Pancreas (tissue), 10 donors: ENCODE results near the gene TRIM71. TPM values are rescaled to one million over a fixed set of nuclear protein-coding genes. Genes with fewer than 3 reads are reported as not detected.

Experiments used
- ATAC-seq, 4 donors: fragments of 200-7000 bp; cut with Tn5 transposase; one replicate each; pipeline versions ENCODE4 v1.8.0 to v1.9.1; 2020; ENCODE audit warnings: mild to moderate bottlenecking in 4 of 4, moderate library complexity in 4 of 4
- DNase-seq, 6 donors: peaks; one replicate each; pipeline ENCODE4 v3.0.0-alpha.2; 2020
- FAIRE-seq: peaks from 2 replicates; lab custom pipeline; 2012; peaks lifted over from hg19 to GRCh38; lab: Jason Lieb, UNC
- H3K27ac ChIP-seq, 4 donors: fragments of 200-600 bp; sonication (generic); 1 replicate in 3 of 4; 2 replicates in 1 of 4; pipeline versions ENCODE4 v1.5.0 to v1.8.0; 2020
- H3K27me3 ChIP-seq, 4 donors: fragments of 200-600 bp; one replicate each; pipeline ENCODE4 v1.8.0; 2021
- H3K36me3 ChIP-seq, 3 donors: fragments of 200-600 bp; sonication (generic) in 1 of 3; one replicate each; pipeline versions ENCODE4 v1.5.0 to v1.8.0; 2020 to 2021
- H3K4me1 ChIP-seq, 3 donors: fragments of 200-600 bp; one replicate each; pipeline ENCODE4 v1.8.0; 2021
- H3K4me3 ChIP-seq, 4 donors: fragments of 200-600 bp; sonication (generic) in 2 of 4; one replicate each; pipeline versions ENCODE4 v1.5.0 to v1.8.0; 2020 to 2021
- H3K9me3 ChIP-seq, 4 donors: fragments of 200-600 bp; one replicate each; pipeline ENCODE4 v1.8.0; 2021
- WGBS, 2 donors: extraction: QIAGEN DNeasy Blood & Tissue Kit; methylation state at CpG; one replicate each; pipeline ENCODE4 v1.1.7; 2013; 5-methylcytosine and 5-hydroxymethylcytosine counted together
- intact Hi-C, 3 donors: fragments of 100-400 bp; cut with DNase I; formaldehyde crosslinking; loops; one replicate each; pipeline versions ENCODE4 v1.11.1 to v1.14.2; 2022
- polyA plus RNA-seq, 2 donors: library from polyadenylated mRNA; stranded (reverse); fragments of 200-250 nt; gene quantifications; one replicate each; pipeline ENCODE4 v1.2.3, GENCODE V29; 2013
- total RNA-seq, 6 donors: library from RNA; stranded (reverse); fragmentation: NEBNext Ultra II Directional in 4 of 6; extraction: Animal tissue kit (Norgen Biotek cat#: 25700) in 4 of 6; gene quantifications; one replicate each; pipeline versions ENCODE4 v1.2.1 to v1.2.4, GENCODE V29; 2021 to 2023
- TF ChIP-seq, protein P1 (sequence below), 4 donors: fragments of 200-600 bp; sonication (generic) in 3 of 4; IDR thresholded peaks; one replicate each; pipeline versions ENCODE4 v1.5.0 to v1.8.0; 2021; ENCODE audit warnings: antibody characterized with exemption in 4 of 4
- donor health status: healthy with polysubstance abuse.
- donor health status: DM: no; HTN: no; CAD: no; lungs with moderate emphysema.
- donor health status: DM: no; HTN: no; CAD: no.
- donor health status: control.
- donor health status: control.
- donor health status: Bipolar disorder and iron deficiency.
- donor health status: DM: yes; HTN: yes; CAD: no.
- donor health status: DM: no; HTN: no; CAD: no.
- donor health status: DM: no; HTN: no; CAD: no.
- donor health status: DM: yes; HTN: yes; CAD: no.

Gene TRIM71
- total and polyA plus RNA-seq, 8 donors: 0.02 to 0.28 (median 0.03) TPM; not detected in 5

DNA sequence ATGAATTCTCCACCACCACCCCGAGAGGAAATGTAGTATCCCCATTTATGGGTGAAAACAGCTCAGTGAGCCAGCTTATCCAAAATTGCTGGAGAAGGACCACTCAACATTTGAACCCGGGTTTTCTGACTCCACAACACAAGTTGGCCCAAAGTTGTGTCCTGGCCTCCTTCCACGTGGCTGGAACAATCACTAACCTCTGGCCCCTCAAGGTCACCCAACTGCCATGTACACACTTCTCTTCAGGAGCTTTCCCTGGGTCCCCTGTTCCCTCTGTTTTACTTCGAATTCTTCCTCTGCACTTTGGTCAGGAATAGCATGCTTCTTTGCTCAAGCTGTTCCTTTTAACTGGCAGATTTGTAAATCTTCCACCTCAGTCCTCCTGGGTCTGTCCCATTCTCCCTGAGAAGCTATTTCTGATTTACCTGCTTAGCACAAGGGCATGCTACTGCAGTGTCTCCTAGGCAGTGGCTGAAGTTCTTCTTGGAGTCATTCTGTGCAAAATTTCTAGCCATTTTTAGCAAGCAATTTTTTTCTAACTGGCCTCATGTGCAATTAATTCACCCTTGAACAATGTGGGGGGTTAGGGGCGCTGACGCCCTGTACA lies 39.2 kb downstream of the TRIM71 start:
- FAIRE-seq: no peak
- WGBS, 2 donors: 47 to 50% methylated on average over 6 of the region's 6 CpGs

GRCh38 chr3:32857921-32858320 lies 40.1 kb downstream of the TRIM71 start:
- FAIRE-seq: no peak
- H3K27me3 ChIP-seq: no peaks in the 10 kb centered on the region
- TF ChIP-seq, protein P1, sequence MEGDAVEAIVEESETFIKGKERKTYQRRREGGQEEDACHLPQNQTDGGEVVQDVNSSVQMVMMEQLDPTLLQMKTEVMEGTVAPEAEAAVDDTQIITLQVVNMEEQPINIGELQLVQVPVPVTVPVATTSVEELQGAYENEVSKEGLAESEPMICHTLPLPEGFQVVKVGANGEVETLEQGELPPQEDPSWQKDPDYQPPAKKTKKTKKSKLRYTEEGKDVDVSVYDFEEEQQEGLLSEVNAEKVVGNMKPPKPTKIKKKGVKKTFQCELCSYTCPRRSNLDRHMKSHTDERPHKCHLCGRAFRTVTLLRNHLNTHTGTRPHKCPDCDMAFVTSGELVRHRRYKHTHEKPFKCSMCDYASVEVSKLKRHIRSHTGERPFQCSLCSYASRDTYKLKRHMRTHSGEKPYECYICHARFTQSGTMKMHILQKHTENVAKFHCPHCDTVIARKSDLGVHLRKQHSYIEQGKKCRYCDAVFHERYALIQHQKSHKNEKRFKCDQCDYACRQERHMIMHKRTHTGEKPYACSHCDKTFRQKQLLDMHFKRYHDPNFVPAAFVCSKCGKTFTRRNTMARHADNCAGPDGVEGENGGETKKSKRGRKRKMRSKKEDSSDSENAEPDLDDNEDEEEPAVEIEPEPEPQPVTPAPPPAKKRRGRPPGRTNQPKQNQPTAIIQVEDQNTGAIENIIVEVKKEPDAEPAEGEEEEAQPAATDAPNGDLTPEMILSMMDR (IDR thresholded peaks at IDR 0.05): no peak
- H3K9me3 ChIP-seq: no peaks in the 10 kb centered on the region
- WGBS, 2 donors: 84 to 86% methylated on average over 6 of the region's 6 CpGs
- intact Hi-C loops: no loop called here
- H3K36me3 ChIP-seq: no peaks in the 10 kb centered on the region
- no peak for ATAC-seq
- no peaks in the 10 kb centered on the region for H3K4me1 ChIP-seq
- H3K4me3 ChIP-seq: no peak overlapping the region
- no peak for DNase-seq
- no peak overlapping the region for H3K27ac ChIP-seq

More for the DNA sequence above, 39.2 kb downstream of the TRIM71 start:
- Histone ChIP-seq H3K36me3 (no peaks in the 10 kb centered on the region), H3K4me3 (no peak overlapping the region), H3K9me3 (no peaks in the 10 kb centered on the region), H3K4me1 (no peaks in the 10 kb centered on the region), H3K27ac (no peak overlapping the region), H3K27me3 (no peaks in the 10 kb centered on the region)
- peak in 1 of 4 donors; percentile 29 for ATAC-seq
- no peak for DNase-seq
- TF ChIP-seq, protein P1 (IDR thresholded peaks at IDR 0.05): no peak
- intact Hi-C loops: no loop called here

DNA sequence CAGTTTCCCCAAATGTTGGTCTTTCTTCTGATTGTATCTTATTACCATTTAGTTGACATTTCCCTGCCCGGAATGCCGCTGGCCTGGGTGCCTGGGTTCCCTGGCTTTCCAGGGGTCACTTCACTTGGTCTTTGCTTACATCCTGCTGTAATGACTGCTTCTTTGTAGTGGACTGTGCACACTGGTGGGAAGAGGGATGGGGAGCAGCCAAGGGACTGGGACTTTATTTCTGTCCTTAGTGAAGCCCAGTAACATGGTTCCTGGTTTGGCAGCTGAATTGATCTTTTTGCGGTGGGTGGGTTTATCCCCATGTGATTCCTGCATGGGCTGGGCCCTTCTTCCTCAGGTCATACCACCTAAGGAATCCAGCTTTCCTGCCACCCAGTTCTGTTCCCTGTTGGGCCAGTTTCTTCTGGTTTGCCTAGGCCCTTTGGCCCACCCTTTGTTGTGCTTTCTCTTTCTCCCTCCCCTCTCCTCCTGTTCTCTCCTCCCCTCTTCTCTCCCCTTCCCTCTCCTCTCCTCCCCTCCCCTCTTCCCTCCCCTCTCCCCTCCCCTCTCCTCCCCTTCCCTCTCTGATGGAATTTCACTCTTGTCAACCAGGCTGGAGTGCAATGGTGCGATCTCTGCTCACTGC lies 41.9 kb downstream of the TRIM71 start:
- Histone ChIP-seq H3K27me3 (no peaks in the 10 kb centered on the region), H3K4me1 (no peaks in the 10 kb centered on the region), H3K36me3 (no peaks in the 10 kb centered on the region), H3K27ac (no peak overlapping the region), H3K4me3 (no peak overlapping the region), H3K9me3 (no peaks in the 10 kb centered on the region)
- intact Hi-C loops: no loop called here
- ATAC-seq (no peak), FAIRE-seq (no peak), DNase-seq (no peak)
- TF ChIP-seq, protein P1 (IDR thresholded peaks at IDR 0.05): no peak
- 95 to 98% methylated on average over 4 of the region's 4 CpGs for WGBS, 2 donors

- Histone ChIP-seq H3K4me3 (no peak overlapping the region), H3K27me3 (no peaks in the 10 kb centered on the region), H3K36me3 (no peaks in the 10 kb centered on the region), H3K9me3 (no peaks in the 10 kb centered on the region), H3K27ac (no peak overlapping the region), H3K4me1 (no peaks in the 10 kb centered on the region)
- 73 to 91% methylated on average over 4 of the region's 4 CpGs for WGBS, 2 donors
- no peak for ATAC-seq
- FAIRE-seq: no peak
- intact Hi-C loops: no loop called here
- DNase-seq: no peak
- TF ChIP-seq, protein P1 (IDR thresholded peaks at IDR 0.05): no peak
Observed at GRCh38 chr3:32860499-32860898, 42.7 kb downstream of the TRIM71 start.

- ATAC-seq: no peak
- TF ChIP-seq, protein P1 (IDR thresholded peaks at IDR 0.05): no peak
- no peak for DNase-seq
- intact Hi-C loops: no loop called here
- H3K9me3 ChIP-seq: no peaks in the 10 kb centered on the region
- no peak overlapping the region for H3K4me3 ChIP-seq
- H3K4me1 ChIP-seq: no peaks in the 10 kb centered on the region
- FAIRE-seq: no peak
- WGBS, 2 donors: 62 to 73% methylated on average over 5 of the region's 5 CpGs
- H3K27me3 ChIP-seq: no peaks in the 10 kb centered on the region
- no peak overlapping the region for H3K27ac ChIP-seq
- no peaks in the 10 kb centered on the region for H3K36me3 ChIP-seq
Observed at GRCh38 chr3:32861681-32862080, 43.9 kb downstream of the TRIM71 start.
